Small intestine (tissue), 7 donors: ENCODE data around the gene AFF3. TPM values are rescaled to one million over a fixed set of nuclear protein-coding genes. Genes with fewer than 3 reads are reported as not detected.

Source experiments
- DNase-seq, 2 donors: peaks; one replicate each; pipeline versions ENCODE4 v3.0.0 to v3.0.0-alpha.2; 2013
- FAIRE-seq: peaks from 2 replicates; lab custom pipeline; 2012; peaks lifted over from hg19 to GRCh38; lab: Jason Lieb, UNC
- H3K27ac ChIP-seq, 3 donors: one replicate each; pipeline ENCODE4 v1.5.1; 2013; ENCODE audit warnings: low read length in 2 of 3, mild to moderate bottlenecking in 2 of 3, control low read depth in 1 of 3, inconsistent platforms in 1 of 3, low read depth in 1 of 3, moderate library complexity in 1 of 3
- H3K27me3 ChIP-seq, 3 donors: one replicate each; pipeline ENCODE4 v1.6.1; 2013; ENCODE audit warnings: low read length in 3 of 3, inconsistent platforms in 1 of 3; ENCODE audit not compliant: control insufficient read depth in 3 of 3, insufficient read depth in 3 of 3
- H3K36me3 ChIP-seq, 3 donors: one replicate each; pipeline ENCODE4 v1.6.1; 2013; ENCODE audit warnings: low read length in 3 of 3, inconsistent platforms in 1 of 3, low read depth in 1 of 3, mild to moderate bottlenecking in 1 of 3, moderate library complexity in 1 of 3; ENCODE audit not compliant: control insufficient read depth in 3 of 3, insufficient read depth in 2 of 3
- H3K4me1 ChIP-seq, 3 donors: one replicate each; pipeline ENCODE4 v1.6.1; 2013; ENCODE audit warnings: low read length in 2 of 3, inconsistent platforms in 1 of 3, low read depth in 1 of 3, mild to moderate bottlenecking in 1 of 3, moderate library complexity in 1 of 3; ENCODE audit not compliant: control insufficient read depth in 3 of 3, insufficient read depth in 2 of 3
- H3K4me3 ChIP-seq, 3 donors: one replicate each; pipeline ENCODE4 v1.5.1; 2013; ENCODE audit warnings: low read length in 3 of 3, control low read depth in 1 of 3, inconsistent platforms in 1 of 3, low read depth in 1 of 3, mild to moderate bottlenecking in 1 of 3, moderate library complexity in 1 of 3
- H3K9me3 ChIP-seq, 2 donors: one replicate each; pipeline ENCODE4 v1.6.1; 2013; ENCODE audit warnings: low read depth in 1 of 2, low read length in 1 of 2; ENCODE audit not compliant: control insufficient read depth in 2 of 2, insufficient read depth in 1 of 2
- WGBS, 3 donors: extraction: QIAGEN DNeasy Blood & Tissue Kit; methylation state at CpG; one replicate each; pipeline ENCODE4 v1.1.7; 2013; 5-methylcytosine and 5-hydroxymethylcytosine counted together
- polyA plus RNA-seq, 4 donors: library from polyadenylated mRNA; stranded (reverse) in 3 of 4; unstranded in 1 of 4; fragments of 200-250 nt in 3 of 4; fragments of 120-200 nt in 1 of 4; gene quantifications; one replicate each; pipeline versions ENCODE4 v1.2.1 to v1.2.3, GENCODE V29; 2013
- donor health status: healthy with polysubstance abuse.
- donor health status: control.
- donor health status: control.
- donor health status: Bipolar disorder and iron deficiency.
- donor health status: healthy.

The AFF3 gene
- polyA plus RNA-seq, 4 donors = 0.27 to 3.2 (median 0.92) TPM; not detected in 1

DNA sequence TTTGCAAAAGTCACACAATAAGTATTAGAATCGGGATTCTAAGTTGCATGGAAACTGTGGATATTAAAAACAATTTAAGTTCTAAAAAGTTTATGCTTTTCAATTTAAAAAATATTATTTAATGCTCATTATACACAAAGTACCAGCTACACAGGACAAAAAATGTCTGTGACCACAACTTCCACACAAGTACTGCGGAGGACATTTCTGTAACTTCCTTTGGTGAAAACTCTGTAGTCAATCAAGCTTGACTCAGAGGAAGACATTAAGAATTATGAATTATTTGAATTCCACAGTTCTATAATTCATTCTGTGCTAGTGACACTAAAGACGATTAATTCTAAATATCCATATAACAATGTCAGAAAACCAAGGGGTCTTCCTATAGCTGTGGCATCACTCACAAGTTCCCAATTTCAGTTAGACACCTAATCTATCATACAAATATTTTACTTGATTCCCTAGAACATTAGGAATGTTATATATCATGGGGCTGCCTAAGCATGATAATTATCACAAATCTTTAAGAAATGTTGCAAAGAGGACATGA, 120.5 kb downstream of the AFF3 start:
- Histone ChIP-seq H3K27me3 (no peaks in the 10 kb centered on the region), H3K27ac (no peak overlapping the region), H3K4me3 (no peak overlapping the region), H3K9me3 (peaks cover 0 to under 1% of the 10 kb centered on the region in 2 donors), H3K36me3 (no peaks in the 10 kb centered on the region), H3K4me1 (peaks cover 0 to 5% (median 0%) of the 10 kb centered on the region in 3 donors)
- no peak for DNase-seq
- no peak for FAIRE-seq
- WGBS, 3 donors = 79 to 86% (median 81%) methylated on average over 3 of the region's 3 CpGs

GRCh38 chr2:100019499-100019898, 122.9 kb downstream of the AFF3 start:
- no peak overlapping the region for H3K4me3 ChIP-seq
- no peaks in the 10 kb centered on the region for H3K36me3 ChIP-seq
- FAIRE-seq (no peak), DNase-seq (no peak)
- no peak overlapping the region for H3K27ac ChIP-seq
- no peaks in the 10 kb centered on the region for H3K27me3 ChIP-seq
- 82 to 89% (median 87%) methylated on average over 6 of the region's 6 CpGs for WGBS, 3 donors
- peaks cover 0 to 3% of the 10 kb centered on the region in 2 donors for H3K9me3 ChIP-seq
- H3K4me1 ChIP-seq = peaks cover 0 to 5% (median 0%) of the 10 kb centered on the region in 3 donors

DNA sequence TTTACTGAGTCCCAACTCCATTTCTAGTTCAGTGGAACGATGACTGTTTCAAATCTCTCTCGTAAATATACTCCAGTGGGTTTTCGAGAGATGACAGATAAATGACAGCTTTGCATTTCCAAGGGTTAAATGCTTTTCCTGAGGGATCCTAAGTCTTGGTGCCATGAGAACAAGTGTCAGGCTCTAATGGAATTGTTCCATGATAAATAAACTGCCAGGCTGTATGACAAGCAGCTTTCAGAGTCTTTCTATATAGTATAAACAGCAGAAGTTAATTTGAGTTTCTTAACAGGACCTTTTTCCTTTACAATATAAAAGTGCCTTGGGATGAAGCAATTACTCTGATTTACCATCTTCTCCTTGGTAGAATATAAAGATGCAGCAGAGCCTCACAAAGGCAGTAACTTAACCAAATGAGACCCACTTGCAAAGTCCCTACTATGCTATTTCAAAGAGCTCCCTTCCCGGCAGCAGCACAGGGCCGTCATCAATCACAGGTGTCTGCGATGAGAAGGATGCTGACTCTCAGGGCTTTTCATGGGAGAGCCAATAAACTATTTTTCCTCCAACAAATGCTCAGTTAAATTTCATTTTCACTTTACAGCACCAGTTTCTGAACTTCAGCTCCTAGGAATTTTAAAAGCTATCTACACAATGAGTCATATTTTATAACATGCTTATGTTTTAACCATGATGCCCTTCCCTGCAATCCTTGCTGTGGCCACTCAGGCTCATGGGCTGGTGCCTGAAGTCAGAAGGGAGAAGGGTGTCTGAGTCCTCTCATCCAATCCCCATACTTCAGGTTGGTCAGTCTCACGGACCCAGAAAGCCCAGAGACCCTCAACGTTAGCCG, 123.8 kb downstream of the AFF3 start:
- FAIRE-seq (no peak), DNase-seq (peak; percentile 9 to 35)
- no peak overlapping the region for H3K27ac ChIP-seq
- peaks cover 0 to 5% (median 0%) of the 10 kb centered on the region in 3 donors for H3K4me1 ChIP-seq
- no peak overlapping the region for H3K4me3 ChIP-seq
- WGBS, 3 donors = 70 to 77% (median 71%) methylated on average over 9 of the region's 9 CpGs
- peaks cover 0 to 3% of the 10 kb centered on the region in 2 donors for H3K9me3 ChIP-seq
- no peaks in the 10 kb centered on the region for H3K36me3 ChIP-seq
- no peaks in the 10 kb centered on the region for H3K27me3 ChIP-seq

GRCh38 chr2:100017633-100018032, 124.8 kb downstream of the AFF3 start:
- H3K27ac ChIP-seq = no peak overlapping the region
- no peak overlapping the region for H3K4me3 ChIP-seq
- peaks cover 0 to 3% of the 10 kb centered on the region in 2 donors for H3K9me3 ChIP-seq
- peaks cover 0 to 5% (median 0%) of the 10 kb centered on the region in 3 donors for H3K4me1 ChIP-seq
- no peaks in the 10 kb centered on the region for H3K36me3 ChIP-seq
- WGBS, 3 donors = 78 to 97% (median 94%) methylated on average over 1 of the region's 1 CpG
- H3K27me3 ChIP-seq = no peaks in the 10 kb centered on the region
- no peak for FAIRE-seq
- no peak for DNase-seq

DNA sequence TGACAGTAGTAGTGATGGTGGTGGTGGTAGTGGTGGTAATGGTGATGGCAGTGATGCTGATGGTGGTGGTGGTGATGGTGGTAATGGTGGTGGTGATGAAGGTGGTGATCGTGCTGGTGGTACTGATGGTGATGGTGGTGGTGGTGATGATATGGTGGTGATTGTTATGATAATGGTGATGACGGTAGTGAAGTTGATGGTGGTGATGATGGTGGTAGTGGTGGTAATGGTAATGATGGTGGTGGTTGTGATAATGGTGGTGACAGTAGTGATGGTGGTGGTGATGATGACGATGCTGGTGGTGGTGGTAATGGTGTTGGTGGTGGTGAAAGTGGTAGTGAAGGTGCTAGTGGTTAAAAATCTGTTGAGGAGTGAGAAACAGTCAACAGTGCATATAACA, 125.6 kb downstream of the AFF3 start:
- DNase-seq (no peak), FAIRE-seq (no peak)
- 90 to 93% (median 93%) methylated on average over 3 of the region's 3 CpGs for WGBS, 3 donors
- no peak overlapping the region for H3K27ac ChIP-seq
- H3K36me3 ChIP-seq = no peaks in the 10 kb centered on the region
- peaks cover 0 to 3% of the 10 kb centered on the region in 2 donors for H3K9me3 ChIP-seq
- peaks cover 0 to 5% (median 2%) of the 10 kb centered on the region in 3 donors for H3K4me1 ChIP-seq
- no peak overlapping the region for H3K4me3 ChIP-seq
- H3K27me3 ChIP-seq = no peaks in the 10 kb centered on the region

DNA sequence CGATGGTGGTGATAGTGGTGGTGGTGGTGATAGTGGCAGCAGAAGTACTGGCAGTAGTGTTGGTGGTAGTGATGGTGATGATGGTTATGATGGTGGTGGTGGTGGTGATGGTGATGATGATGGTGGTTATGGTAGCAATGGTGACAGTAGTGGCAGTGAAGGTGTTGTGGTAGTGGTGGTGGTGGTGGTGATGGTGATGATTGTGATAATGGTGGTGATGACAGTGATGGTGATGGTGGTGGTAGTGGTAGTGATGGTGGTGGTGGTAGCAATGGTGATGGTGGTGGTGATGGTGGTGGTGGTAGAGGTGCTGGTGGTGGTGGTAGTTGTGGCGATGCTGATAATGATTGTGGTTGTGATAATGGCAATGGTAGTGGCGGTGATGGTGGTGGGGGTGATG, 126.5 kb downstream of the AFF3 start:
- Histone ChIP-seq H3K27ac (no peak overlapping the region), H3K36me3 (no peaks in the 10 kb centered on the region), H3K9me3 (peaks cover 0 to 3% of the 10 kb centered on the region in 2 donors), H3K4me3 (no peak overlapping the region), H3K27me3 (no peaks in the 10 kb centered on the region), H3K4me1 (peaks cover 0 to 5% (median 2%) of the 10 kb centered on the region in 3 donors)
- FAIRE-seq (no peak), DNase-seq (no peak)
- 93 to 95% (median 95%) methylated on average over 2 to 3 of the region's 3 CpGs for WGBS, 3 donors

- Histone ChIP-seq H3K27ac (no peak overlapping the region), H3K4me1 (peaks cover 0 to 2% (median 2%) of the 10 kb centered on the region in 3 donors), H3K36me3 (no peaks in the 10 kb centered on the region), H3K9me3 (peaks cover 0 to 3% of the 10 kb centered on the region in 2 donors), H3K27me3 (no peaks in the 10 kb centered on the region), H3K4me3 (no peak overlapping the region)
- DNase-seq = no peak
- FAIRE-seq = no peak
- 60 to 79% (median 65%) methylated on average over 5 of the region's 5 CpGs for WGBS, 3 donors
Observed at GRCh38 chr2:100013892-100014677, 128.3 kb downstream of the AFF3 start.

GRCh38 chr2:100012561-100012960, 129.8 kb downstream of the AFF3 start:
- Histone ChIP-seq H3K36me3 (no peaks in the 10 kb centered on the region), H3K27me3 (no peaks in the 10 kb centered on the region), H3K9me3 (peaks cover 0 to 3% of the 10 kb centered on the region in 2 donors), H3K4me1 (peaks cover 0 to 2% (median 0%) of the 10 kb centered on the region in 3 donors), H3K4me3 (no peak overlapping the region), H3K27ac (no peak overlapping the region)
- DNase-seq (no peak), FAIRE-seq (no peak)
- WGBS, 3 donors = 89 to 95% (median 90%) methylated on average over 5 of the region's 5 CpGs
